Brain microvascular endothelial cell (primary cell): Measurements from ENCODE around the gene ADAMTSL5.

ENCODE experiments used
- DNase-seq: peaks from one replicate; pipeline ENCODE4 v3.0.0-alpha.2; 2020
- H3K27ac ChIP-seq: fragments of 250-450 bp; sonication (Bioruptor Pico); 2 replicates; pipeline ENCODE4 v1.5.1; 2020; ENCODE audit warnings: mild to moderate bottlenecking, moderate library complexity
- H3K27me3 ChIP-seq: fragments of 250-450 bp; sonication (Bioruptor Pico); replicated peaks from 2 replicates; pipeline ENCODE4 v1.5.1; 2020; ENCODE audit warnings: mild to moderate bottlenecking
- H3K36me3 ChIP-seq: fragments of 250-450 bp; sonication (Bioruptor Pico); replicated peaks from 2 replicates; pipeline ENCODE4 v1.5.1; 2020; ENCODE audit warnings: mild to moderate bottlenecking
- H3K4me3 ChIP-seq: 2 replicates; pipeline ENCODE4 v1.5.1; 2011; ENCODE audit warnings: low read depth, mild to moderate bottlenecking, control low read depth, low read length, moderate library complexity
- in situ Hi-C: cut with HindIII; loops from 2 replicates; pipeline ENCODE4 v1.10.0; 2017; ENCODE audit warnings: low sequenced_read_pairs, low pct_ligation_motif_present
- TF ChIP-seq, protein P1 (sequence below): IDR thresholded peaks from 2 replicates; pipeline ENCODE4 v1.5.1; 2011; ENCODE audit warnings: low read depth, mild to moderate bottlenecking, moderate library complexity, low read length, control low read depth, inconsistent platforms; ENCODE audit errors: missing control alignments

ADAMTSL5 gene

DNA sequence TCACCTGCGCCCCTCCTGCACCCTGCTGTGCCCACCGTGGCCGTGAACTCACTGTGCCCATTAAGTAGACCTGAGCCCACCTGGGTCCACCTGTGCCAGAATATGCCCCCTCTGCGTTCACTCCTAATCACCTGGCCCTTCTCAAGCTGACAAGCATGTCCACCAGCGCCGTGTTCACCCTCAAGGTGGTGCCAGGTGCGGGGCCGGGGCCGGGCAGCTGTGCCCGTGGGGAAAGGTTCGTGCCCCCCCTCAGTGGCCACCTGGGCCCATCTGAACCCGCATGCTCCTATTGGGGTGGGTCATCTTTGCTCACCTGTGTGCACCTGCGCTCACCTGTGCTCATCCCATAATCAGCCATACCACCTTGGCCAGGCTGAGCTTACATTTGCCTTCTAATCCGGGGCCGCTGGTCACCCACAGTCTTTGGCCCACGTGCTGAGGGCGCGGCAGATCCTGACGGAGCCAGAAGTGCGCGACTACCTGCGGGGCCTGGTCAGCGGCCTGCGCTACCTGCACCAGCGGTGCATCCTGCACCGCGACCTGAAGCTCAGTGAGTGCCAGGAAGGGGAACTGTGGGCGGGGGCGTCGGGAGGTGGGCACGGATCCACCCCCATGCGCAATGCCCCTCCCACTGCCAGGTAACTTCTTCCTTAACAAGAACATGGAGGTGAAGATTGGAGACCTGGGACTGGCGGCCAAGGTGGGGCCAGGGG is 13.4 kb upstream of the ADAMTSL5 start:
- H3K4me3 ChIP-seq = no peak overlapping the region
- no peak overlapping the region for H3K27ac ChIP-seq
- in situ Hi-C loops = no loop called here
- TF ChIP-seq, protein P1, sequence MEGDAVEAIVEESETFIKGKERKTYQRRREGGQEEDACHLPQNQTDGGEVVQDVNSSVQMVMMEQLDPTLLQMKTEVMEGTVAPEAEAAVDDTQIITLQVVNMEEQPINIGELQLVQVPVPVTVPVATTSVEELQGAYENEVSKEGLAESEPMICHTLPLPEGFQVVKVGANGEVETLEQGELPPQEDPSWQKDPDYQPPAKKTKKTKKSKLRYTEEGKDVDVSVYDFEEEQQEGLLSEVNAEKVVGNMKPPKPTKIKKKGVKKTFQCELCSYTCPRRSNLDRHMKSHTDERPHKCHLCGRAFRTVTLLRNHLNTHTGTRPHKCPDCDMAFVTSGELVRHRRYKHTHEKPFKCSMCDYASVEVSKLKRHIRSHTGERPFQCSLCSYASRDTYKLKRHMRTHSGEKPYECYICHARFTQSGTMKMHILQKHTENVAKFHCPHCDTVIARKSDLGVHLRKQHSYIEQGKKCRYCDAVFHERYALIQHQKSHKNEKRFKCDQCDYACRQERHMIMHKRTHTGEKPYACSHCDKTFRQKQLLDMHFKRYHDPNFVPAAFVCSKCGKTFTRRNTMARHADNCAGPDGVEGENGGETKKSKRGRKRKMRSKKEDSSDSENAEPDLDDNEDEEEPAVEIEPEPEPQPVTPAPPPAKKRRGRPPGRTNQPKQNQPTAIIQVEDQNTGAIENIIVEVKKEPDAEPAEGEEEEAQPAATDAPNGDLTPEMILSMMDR = no peak
- no peak for DNase-seq
- H3K36me3 ChIP-seq = no peaks in the 10 kb centered on the region
- peaks cover 30% of the 10 kb centered on the region for H3K27me3 ChIP-seq

DNA sequence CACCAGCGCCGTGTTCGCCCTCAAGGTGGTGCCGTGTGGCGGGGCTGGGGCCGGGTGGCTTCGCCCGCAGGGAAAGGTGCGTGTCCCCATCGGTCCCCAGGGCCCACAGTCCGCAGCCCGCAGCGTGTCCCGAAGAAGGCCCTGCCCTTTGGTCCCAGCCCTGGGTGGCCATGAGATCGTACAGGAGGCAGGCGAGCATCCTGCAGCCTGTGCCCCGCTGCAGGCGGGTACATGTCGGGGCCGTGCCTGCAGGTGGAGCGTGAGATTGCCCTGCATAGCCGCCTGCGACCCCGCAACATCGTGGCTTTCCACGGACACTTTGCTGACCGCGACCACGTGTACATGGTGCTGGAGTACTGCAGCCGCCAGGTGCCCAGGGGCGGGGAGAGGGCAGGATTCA is 12.5 kb upstream of the ADAMTSL5 start:
- TF ChIP-seq, protein P1 = no peak
- Histone ChIP-seq H3K27ac (no peak overlapping the region), H3K27me3 (peaks cover 30% of the 10 kb centered on the region), H3K4me3 (no peak overlapping the region), H3K36me3 (no peaks in the 10 kb centered on the region)
- in situ Hi-C loops = no loop called here
- no peak for DNase-seq

DNA sequence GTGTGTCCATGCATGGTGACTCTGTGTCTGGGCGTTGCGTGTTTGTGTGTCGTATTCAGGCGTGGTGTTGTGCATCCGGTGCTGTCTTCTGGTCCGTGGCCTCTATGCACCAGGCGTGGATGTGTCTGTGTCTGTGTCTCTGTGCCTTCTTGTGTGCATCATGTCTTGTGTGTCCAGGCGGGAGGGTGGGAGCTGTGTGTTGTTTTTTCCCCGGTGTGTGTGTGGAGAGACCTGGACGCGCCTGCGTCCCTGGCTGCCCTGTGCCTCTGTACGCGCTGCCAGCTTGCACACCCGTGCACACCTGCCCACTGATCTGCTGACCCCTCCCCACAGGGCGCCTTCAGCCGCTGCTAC is 12.1 kb upstream of the ADAMTSL5 start:
- DNase-seq = no peak
- in situ Hi-C loops = no loop called here
- TF ChIP-seq, protein P1 = no peak
- Histone ChIP-seq H3K27ac (no peak overlapping the region), H3K4me3 (no peak overlapping the region), H3K36me3 (no peaks in the 10 kb centered on the region), H3K27me3 (peaks cover 30% of the 10 kb centered on the region)

DNA sequence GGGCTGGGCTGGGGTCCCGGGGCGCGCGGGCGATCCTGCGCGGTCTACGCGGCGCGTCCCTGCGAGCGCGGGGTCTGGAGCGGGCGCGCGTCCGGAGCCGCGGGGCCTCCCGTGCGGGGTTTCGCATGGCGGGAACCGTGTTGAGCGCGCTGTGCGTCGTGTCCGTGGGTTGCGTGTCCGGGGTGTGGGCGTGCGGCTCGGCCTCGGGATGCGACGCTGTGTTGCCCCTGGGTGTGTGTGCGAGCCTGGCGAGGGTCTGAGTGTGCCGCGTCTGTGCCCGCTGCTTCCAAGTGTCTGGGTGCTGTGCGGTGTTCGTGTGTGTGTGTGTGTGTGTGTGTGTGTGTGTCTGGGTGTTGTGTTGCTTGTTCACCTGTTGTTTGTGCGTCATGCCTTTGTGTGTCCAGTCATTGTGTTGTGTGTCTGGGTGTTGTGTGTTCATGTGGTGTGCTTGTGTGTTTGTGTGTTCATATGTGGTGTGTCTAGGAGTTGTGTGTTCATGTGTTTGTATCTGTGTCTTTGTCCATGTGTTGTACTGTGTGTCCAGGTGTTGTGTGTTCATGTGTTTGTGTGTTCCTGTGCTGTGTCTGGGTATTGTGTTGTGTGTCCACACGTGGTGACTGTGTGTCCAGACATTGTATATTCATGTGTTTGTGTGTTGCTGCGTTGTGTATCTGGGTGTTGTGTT is 11.6 kb upstream of the ADAMTSL5 start:
- Histone ChIP-seq H3K27me3 (peaks cover 30% of the 10 kb centered on the region), H3K36me3 (no peaks in the 10 kb centered on the region), H3K4me3 (no peak overlapping the region), H3K27ac (no peak overlapping the region)
- in situ Hi-C loops = no loop called here
- TF ChIP-seq, protein P1 = no peak
- DNase-seq = no peak

DNA sequence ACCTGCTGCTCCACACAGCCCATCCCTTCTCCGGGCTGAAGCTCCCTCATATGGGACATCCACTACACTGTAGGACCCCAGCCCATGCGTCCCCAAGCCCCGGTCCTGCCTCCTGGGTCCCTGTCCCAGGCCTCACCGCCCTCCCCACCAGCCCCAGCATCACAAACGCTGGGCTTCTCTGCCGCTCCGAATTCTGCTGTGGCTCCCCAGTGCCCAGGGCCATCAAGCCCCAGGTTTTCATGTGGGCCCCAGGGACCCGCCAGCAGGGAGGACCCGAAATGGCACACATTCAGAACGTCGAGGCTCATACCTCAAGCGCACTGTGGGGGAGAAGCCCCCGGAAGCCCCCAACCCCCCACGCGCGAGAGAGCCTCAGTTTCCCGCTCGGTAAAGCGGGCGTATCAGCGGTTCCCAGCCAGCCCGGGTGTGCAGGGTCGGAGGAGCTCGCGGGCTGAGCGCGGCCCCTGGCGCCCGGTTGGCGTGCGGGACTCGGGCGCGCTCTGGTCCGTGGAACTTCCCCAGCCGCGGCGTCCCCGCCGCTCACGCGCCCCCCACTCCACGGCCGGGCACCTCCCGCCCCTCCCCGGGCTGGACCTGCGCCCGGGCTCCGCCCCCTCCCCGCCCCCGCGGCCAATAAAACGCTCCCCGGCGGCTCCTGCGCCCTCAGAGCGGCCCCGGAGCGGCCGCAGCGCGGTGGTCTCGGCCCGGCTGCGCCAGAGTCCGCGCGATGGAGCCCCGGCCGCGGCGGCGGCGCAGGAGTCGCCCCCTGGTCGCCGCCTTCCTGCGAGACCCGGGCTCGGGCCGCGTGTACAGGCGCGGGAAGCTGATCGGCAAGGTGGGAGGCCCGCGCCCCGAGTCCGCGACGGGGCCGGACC is 10.8 kb upstream of the ADAMTSL5 start, which contains the start of gene PLK5:
PLK5 (plus strand) TSS at position 666 of the 875 bp plus-strand sequence. CDS start 2,920 bp downstream, outside the sequence.
- Histone ChIP-seq H3K36me3 (no peaks in the 10 kb centered on the region), H3K27me3 (peaks cover 30% of the 10 kb centered on the region), H3K27ac (no peak within 1 kb of the TSS), H3K4me3 (no peak within 1 kb of the TSS)
- no peak for DNase-seq
- TF ChIP-seq, protein P1 = no peak
- in situ Hi-C loops = no loop called here
